AG10803 (cell line): ENCODE data around the gene OR13C3.
"Not testable (repeated sequence)": the region's sequence is repeated elsewhere in the genome, so short reads cannot be mapped to it uniquely, and the experiment has no call there.

Source experiments
- DNase-seq: peaks from one replicate; pipeline ENCODE4 v3.0.0; 2010; ENCODE audit warnings: low read depth
- H3K4me3 ChIP-seq: 2 replicates; pipeline ENCODE4 v1.5.1; 2011; ENCODE audit warnings: mild to moderate bottlenecking, low read length, control low read depth
- CTCF ChIP-seq: conservative IDR thresholded peaks from 2 replicates; pipeline ENCODE4 v1.5.1; 2011; ENCODE audit warnings: mild to moderate bottlenecking, low read length, control low read depth, inconsistent platforms

The OR13C3 gene

GRCh38 chr9:104556830-104557634, 20.4 kb upstream of the OR13C3 start:
- no peak overlapping the region for H3K4me3 ChIP-seq
- DNase-seq, result no peak
- TF ChIP-seq CTCF, result no peak

- DNase-seq, result peak; percentile 0
- no peak for TF ChIP-seq CTCF
- H3K4me3 ChIP-seq, result no peak overlapping the region
Measured at GRCh38 chr9:104555521-104555920, 18.9 kb upstream of the OR13C3 start.

DNA sequence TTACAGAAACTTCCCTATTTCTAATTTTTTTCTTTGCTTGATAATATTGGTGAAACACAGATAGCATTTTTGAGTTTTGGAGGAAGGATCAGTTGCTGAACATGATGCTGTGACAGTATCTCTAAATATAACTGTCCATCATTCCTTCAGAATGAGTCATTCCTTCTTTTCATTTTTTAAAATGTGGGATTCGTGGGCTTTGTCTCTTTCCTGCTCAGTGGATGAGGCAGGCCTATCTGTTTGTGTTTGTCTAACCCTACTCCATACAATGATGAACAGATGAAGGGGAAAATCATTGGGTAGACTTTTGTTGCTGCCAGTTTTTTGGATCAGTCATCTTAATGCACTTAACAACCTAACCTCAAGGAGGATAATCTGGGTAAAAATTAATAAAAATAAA, 16.6 kb upstream of the OR13C3 start:
- TF ChIP-seq CTCF, result no peak
- DNase-seq, result peak; percentile 18
- no peak overlapping the region for H3K4me3 ChIP-seq

GRCh38 chr9:104544644-104545043, 8.0 kb upstream of the OR13C3 start:
- TF ChIP-seq CTCF, result no peak
- H3K4me3 ChIP-seq, result no peak overlapping the region
- DNase-seq, result no peak

GRCh38 chr9:104539275-104539674, 2.6 kb upstream of the OR13C3 start:
- DNase-seq, result no peak
- TF ChIP-seq CTCF, result no peak
- no peak overlapping the region for H3K4me3 ChIP-seq

DNA sequence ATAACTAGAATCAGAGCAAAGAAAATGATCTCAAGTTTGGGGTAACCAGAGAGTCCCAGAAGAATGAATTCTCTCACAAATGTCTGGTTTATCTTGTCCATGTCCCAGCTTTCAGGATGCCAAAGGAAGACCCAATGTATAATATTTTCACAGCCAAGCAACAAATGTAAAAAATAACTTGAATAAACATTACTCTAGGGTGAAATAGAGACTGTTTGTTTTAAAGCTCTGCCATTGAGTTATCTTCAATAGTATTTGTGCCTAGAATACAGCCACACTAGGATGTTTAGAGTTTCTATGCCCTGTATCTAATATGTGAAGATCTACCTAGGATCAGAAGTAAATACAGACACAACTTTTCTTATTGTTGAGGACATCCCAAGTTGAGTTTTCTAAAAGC, 9.5 kb downstream of the OR13C3 start, which contains the start of gene OR13C4:
Gene OR13C4 (minus strand): TSS at position 101 of the 400 bp plus-strand sequence. CDS start 0 bp downstream, at position 101.
- no peak within 1 kb of the TSS for H3K4me3 ChIP-seq
- no peak for TF ChIP-seq CTCF
- DNase-seq, result no peak

GRCh38 chr9:104520241-104520640, 16.4 kb downstream of the OR13C3 start:
- H3K4me3 ChIP-seq, DNase-seq: not testable (repeated sequence)
